ENCODE results near the gene ARID5B.
A peak's percentile ranks its signal among the peaks of the same experiment; 100 is the strongest.

DNA sequence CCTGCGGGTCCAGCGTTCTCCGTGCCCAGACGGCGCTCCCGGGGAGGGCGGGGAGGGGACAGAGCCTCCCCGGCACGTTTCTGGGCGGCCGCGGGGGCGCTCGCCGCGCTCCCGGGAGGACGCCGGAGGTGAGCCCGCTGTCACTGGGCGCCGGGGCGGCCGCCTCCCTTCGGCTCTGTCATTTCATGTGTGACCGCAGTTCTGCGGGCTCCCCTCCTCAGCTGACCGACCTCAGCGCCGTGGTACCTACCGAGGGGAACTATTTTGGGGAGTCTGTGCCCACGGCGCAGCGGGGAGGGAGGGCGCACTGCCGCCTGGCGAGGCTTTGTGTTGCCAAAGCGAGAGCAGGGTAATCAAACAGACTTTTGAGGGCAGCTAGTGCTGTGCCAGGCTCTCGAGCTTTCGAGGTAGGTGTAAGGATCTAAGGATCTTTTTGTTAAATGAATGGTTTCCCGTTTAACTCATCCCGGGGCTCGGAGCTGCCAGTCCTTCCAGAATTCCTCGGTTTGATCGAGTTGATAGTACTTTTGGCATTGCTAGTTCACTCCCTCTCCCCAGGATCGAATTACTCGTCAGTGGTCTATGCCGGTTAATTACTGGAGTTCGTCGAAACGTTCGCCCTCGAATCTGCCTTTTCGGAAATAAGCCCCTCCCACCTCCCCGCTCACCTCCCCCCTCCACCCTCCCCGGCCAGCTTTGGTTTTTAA, 1.9 kb downstream of the ARID5B start:
- TF ChIP-seq, protein P1, sequence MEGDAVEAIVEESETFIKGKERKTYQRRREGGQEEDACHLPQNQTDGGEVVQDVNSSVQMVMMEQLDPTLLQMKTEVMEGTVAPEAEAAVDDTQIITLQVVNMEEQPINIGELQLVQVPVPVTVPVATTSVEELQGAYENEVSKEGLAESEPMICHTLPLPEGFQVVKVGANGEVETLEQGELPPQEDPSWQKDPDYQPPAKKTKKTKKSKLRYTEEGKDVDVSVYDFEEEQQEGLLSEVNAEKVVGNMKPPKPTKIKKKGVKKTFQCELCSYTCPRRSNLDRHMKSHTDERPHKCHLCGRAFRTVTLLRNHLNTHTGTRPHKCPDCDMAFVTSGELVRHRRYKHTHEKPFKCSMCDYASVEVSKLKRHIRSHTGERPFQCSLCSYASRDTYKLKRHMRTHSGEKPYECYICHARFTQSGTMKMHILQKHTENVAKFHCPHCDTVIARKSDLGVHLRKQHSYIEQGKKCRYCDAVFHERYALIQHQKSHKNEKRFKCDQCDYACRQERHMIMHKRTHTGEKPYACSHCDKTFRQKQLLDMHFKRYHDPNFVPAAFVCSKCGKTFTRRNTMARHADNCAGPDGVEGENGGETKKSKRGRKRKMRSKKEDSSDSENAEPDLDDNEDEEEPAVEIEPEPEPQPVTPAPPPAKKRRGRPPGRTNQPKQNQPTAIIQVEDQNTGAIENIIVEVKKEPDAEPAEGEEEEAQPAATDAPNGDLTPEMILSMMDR (conservative IDR thresholded peaks at IDR 0.05; ENCODE audit: low read length) = peak; percentile 41
- TF ChIP-seq EZH2phosphoT487 (IDR thresholded peaks at IDR 0.05; ENCODE audit: borderline replicate concordance) = no peak
